Dendritic cell treated with granulocyte-macrophage colony-stimulating factor and Interleukin-4, amounts not matched to agents 40 ng/mL and 50 ng/mL, for 4 days (primary cell): Measurements from ENCODE around the gene LHX1.

Experiments
- H3K27ac Mint-ChIP-seq: one replicate; pipeline ENCODE4 v1.8.0; 2022; ENCODE audit warnings: mild to moderate bottlenecking, mixed read lengths
- H3K27me3 Mint-ChIP-seq: one replicate; pipeline ENCODE4 v1.8.0; 2022; ENCODE audit warnings: mild to moderate bottlenecking, mixed read lengths
- H3K36me3 Mint-ChIP-seq: one replicate; pipeline ENCODE4 v1.8.0; 2022; ENCODE audit warnings: low read depth, mixed read lengths
- H3K4me1 Mint-ChIP-seq: one replicate; pipeline ENCODE4 v1.8.0; 2022; ENCODE audit warnings: low read depth, mixed read lengths
- H3K4me3 Mint-ChIP-seq: one replicate; pipeline ENCODE4 v1.8.0; 2022; ENCODE audit warnings: mild to moderate bottlenecking, moderate library complexity, mixed read lengths
- H3K9me3 Mint-ChIP-seq: one replicate; pipeline ENCODE4 v1.8.0; 2022; ENCODE audit warnings: mixed read lengths
- intact Hi-C: fragments of 100-400 bp; cut with micrococcal nuclease; formaldehyde crosslinking; loops from one replicate; pipeline ENCODE4 v1.15.0; 2022

The LHX1 gene

DNA sequence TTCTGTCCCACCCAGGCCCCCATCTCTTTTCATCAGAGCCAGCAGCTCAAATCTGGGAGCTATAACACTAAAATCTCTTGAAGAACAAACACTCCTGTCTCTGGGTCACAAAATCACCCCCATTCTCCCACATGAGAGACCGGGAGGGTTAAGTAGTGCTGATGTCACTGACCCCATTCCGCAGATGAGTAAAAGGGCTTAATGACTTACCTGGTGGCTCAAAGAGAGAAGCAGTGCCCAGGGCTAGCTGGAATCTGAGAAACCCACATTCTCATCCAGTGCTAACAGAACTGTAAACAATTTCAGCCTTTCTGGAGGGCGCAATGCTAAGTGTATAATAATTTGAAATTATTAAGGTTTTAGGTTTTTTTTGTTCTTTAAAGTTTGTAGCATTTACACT is 26.3 kb upstream of the LHX1 start:
- Mint-ChIP-seq H3K27me3 (peaks cover 48% of the 10 kb centered on the region), H3K27ac (no peak overlapping the region), H3K9me3 (no peaks in the 10 kb centered on the region), H3K4me3 (no peak overlapping the region), H3K4me1 (no peaks in the 10 kb centered on the region), H3K36me3 (no peaks in the 10 kb centered on the region)
- intact Hi-C loops, result no loop called here

DNA sequence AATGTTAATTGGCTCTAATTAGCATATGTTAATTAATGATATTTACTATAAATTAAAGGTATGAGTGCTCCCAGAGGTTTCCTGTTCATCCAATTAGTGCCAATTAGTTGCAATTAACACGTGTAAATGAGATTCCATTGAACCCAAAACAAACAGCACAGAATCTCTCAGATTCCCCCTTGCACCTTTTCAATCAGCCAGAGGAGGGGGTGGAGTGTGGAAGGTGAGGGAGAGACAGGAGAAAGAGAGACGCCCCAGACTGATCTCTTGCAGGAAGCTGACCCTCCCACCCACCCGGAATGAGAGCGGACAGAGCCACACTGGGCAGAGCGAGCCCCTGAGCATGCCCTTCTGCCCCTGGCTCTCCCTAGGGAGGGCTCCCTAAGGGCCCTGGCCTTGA is 24.1 kb upstream of the LHX1 start:
- Mint-ChIP-seq H3K9me3 (no peaks in the 10 kb centered on the region), H3K4me3 (no peak overlapping the region), H3K36me3 (no peaks in the 10 kb centered on the region), H3K4me1 (no peaks in the 10 kb centered on the region), H3K27ac (no peak overlapping the region), H3K27me3 (peaks cover 49% of the 10 kb centered on the region)
- intact Hi-C loops, result no loop called here

DNA sequence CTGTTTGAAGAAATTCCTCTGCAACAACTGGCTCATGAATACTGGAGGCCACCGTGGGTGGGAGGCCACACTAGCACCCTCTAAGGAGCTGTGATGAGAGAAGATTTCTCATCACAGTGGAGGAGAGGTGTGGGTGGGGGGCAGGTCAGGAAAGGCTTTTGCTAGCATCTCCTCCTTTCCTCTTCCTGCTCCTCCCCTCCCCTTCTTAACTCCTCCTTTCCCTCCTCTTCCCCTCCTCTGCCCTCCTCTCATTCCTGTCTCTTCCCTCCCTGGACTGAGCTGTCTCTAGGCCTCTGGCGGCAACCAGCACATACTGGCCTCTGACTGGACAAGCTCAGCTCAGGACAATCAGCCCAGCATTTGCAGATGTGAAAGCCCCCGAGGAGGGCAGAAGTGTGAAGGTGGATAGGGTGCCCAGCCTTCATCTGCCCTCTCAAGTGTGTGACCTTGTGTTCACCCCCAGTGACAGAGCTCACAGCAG is 19.0 kb upstream of the LHX1 start:
- peaks cover 69% of the 10 kb centered on the region for H3K27me3 Mint-ChIP-seq
- peaks cover 7% of the 10 kb centered on the region for H3K4me1 Mint-ChIP-seq
- no peaks in the 10 kb centered on the region for H3K9me3 Mint-ChIP-seq
- H3K4me3 Mint-ChIP-seq, result no peak overlapping the region
- no peak overlapping the region for H3K27ac Mint-ChIP-seq
- no peaks in the 10 kb centered on the region for H3K36me3 Mint-ChIP-seq
- intact Hi-C loops, result no loop called here

DNA sequence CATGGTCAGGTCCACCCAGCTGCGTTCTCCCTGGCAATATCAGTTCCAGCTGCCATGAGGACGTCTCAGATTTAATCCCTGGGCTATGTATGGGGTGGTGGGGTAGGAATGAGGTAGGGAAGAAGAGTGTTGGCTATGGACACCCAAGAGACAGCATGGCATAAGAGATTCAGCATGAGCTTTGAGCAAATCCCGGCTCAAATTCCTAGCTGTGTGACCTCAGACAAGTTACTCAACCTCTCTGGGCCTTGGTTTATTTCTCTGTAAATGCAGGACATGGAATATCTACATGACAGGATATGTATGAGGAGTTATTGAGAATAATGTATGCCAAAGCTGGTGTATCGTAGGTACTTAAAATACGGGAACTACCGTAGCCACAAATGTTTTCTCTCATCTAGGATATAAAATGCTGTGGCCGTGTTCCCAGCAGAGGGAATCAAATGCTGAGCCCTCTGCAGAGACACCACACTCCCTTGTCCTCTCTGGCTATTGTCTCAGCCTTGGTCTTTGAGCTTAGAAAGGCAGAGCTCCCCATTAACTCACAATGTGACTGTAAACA is 17.8 kb upstream of the LHX1 start:
- intact Hi-C loops, result no loop called here
- H3K36me3 Mint-ChIP-seq, result no peaks in the 10 kb centered on the region
- H3K9me3 Mint-ChIP-seq, result no peaks in the 10 kb centered on the region
- H3K27me3 Mint-ChIP-seq, result peaks cover 74% of the 10 kb centered on the region
- H3K4me3 Mint-ChIP-seq, result no peak overlapping the region
- peaks cover 7% of the 10 kb centered on the region for H3K4me1 Mint-ChIP-seq
- H3K27ac Mint-ChIP-seq, result no peak overlapping the region

DNA sequence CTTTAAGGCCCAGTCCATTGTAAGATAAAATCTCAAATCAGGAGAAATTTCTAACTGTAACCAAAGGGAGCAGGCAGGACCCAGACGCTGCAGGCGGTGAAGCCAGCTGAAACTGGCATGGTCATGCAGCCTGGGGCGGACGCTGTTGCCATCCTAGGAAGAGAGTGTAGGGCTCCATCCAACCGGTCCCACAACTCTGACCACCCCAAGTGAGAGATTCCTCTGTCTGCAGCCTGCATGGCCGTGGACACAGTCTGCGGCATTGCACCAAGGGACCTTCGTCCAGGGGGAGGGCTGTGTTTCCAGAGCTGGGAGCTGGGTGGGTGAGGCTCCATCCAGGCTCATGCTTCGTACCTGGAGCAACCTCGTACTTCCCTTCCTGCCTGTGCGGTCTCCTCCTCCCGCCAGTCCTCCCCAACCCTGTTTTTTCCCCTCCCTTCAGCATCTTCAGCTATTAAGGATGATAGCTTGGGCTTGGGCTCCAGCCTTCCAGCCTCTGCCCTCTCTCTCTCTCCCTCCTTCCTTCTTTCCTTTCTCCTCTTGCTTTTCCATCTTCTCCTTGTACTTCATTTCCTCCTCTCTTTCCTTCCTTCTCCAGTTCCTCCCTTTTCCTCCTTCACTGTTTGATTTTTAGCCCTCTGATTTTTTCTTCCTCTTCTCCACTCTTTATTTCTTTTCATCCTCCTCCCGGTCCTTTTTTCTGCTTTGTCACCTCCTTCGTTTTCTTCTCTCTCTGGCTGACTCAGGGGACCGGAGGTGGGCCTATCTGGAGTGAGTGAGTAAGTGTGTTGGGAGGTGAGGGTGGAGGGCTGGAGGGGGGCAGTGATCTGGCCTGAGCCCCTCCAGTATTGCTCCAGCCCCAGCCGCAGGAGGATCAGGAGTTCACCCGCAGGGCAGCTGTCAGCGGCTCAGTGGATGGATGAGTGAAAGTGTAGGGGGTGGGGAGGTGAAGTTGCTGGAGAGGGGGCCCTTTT is 17.0 kb upstream of the LHX1 start:
- intact Hi-C loops, result no loop called here
- Mint-ChIP-seq H3K27ac (no peak overlapping the region), H3K9me3 (no peaks in the 10 kb centered on the region), H3K4me1 (peaks cover 7% of the 10 kb centered on the region), H3K36me3 (no peaks in the 10 kb centered on the region), H3K4me3 (no peak overlapping the region), H3K27me3 (peaks cover 75% of the 10 kb centered on the region)

DNA sequence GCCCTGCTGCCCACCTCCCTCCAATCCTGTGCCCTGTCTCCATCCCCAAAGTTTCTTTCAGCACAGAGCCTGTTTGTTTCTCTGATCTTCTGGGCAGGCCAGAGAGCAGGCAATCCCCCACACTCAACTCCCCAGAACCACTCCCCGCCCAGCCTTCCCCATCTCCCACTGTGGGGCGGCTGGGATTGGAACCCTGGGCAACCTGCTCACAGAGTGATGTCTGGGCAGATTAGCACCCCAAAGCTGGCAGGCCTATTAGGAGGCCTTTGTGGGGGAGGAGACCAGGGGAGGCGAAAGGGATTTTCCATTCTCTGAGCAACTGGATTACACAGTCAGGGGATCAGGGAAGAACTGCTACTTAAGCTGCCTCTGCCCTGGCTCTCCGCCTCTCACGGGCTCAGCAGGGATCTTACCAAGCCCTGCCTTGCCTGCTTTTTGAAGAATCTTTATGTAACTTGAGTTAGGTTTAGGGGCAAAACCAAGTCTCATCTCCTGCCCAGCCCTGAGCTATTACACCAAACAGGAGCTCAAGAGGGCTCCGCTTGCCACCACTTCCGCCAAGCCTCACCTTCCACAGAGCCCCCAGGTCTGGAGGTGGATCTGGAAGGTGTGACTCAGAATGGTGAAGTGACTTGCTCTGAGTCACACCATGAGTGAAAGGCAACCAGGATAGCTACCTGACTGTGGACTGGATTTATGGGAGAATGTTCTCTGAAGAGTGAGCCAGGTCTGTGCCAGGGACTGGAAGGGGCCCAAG is 16.0 kb upstream of the LHX1 start:
- peaks cover 7% of the 10 kb centered on the region for H3K4me1 Mint-ChIP-seq
- no peak overlapping the region for H3K4me3 Mint-ChIP-seq
- no peaks in the 10 kb centered on the region for H3K9me3 Mint-ChIP-seq
- peaks cover 69% of the 10 kb centered on the region for H3K27me3 Mint-ChIP-seq
- no peak overlapping the region for H3K27ac Mint-ChIP-seq
- intact Hi-C loops, result no loop called here
- H3K36me3 Mint-ChIP-seq, result no peaks in the 10 kb centered on the region

DNA sequence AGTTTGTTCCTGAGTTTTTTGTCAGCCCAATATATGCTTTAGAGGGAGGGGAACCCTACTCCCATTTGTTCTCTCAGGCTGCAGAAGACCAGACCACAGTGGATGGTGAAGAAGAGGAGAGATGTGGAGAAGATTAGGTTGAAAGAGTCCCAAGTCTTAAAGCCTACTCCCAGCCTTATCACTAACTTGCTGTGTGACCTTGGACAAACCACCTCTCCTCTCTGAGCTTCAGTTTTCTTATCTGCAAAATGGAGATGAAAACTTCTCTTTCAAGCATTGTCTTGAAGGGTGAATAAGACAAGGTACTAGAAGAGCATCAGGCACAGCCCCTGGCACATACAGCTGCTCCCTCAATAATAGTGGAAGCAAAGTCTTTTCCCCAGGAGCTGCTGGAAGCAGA is 15.1 kb upstream of the LHX1 start:
- no peaks in the 10 kb centered on the region for H3K9me3 Mint-ChIP-seq
- peaks cover 7% of the 10 kb centered on the region for H3K4me1 Mint-ChIP-seq
- H3K27me3 Mint-ChIP-seq, result peaks cover 62% of the 10 kb centered on the region
- no peaks in the 10 kb centered on the region for H3K36me3 Mint-ChIP-seq
- H3K4me3 Mint-ChIP-seq, result no peak overlapping the region
- no peak overlapping the region for H3K27ac Mint-ChIP-seq
- intact Hi-C loops, result no loop called here

DNA sequence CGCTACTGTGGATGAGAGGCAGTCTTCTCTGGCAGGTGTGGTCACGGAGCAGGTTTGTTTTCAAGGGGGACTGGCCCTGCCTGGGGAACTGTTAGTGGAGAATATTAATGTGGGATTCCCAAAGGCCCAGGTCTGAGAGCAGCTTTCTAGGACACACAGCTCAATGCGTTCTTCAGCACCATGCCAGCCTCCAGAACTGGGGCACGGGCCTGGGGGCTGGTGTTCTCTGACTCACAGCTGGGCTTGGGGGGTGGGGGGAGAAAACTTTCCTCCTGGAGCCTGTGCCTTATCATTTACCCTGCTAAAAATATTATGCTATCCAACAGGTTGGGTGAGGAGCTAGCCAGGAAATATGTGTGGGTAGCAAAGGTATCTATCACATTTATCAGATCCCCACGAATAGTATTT is 13.5 kb upstream of the LHX1 start:
- no peak overlapping the region for H3K4me3 Mint-ChIP-seq
- H3K36me3 Mint-ChIP-seq, result no peaks in the 10 kb centered on the region
- H3K27me3 Mint-ChIP-seq, result peaks cover 64% of the 10 kb centered on the region
- peaks cover 21% of the 10 kb centered on the region for H3K4me1 Mint-ChIP-seq
- intact Hi-C loops, result no loop called here
- no peak overlapping the region for H3K27ac Mint-ChIP-seq
- H3K9me3 Mint-ChIP-seq, result no peaks in the 10 kb centered on the region

DNA sequence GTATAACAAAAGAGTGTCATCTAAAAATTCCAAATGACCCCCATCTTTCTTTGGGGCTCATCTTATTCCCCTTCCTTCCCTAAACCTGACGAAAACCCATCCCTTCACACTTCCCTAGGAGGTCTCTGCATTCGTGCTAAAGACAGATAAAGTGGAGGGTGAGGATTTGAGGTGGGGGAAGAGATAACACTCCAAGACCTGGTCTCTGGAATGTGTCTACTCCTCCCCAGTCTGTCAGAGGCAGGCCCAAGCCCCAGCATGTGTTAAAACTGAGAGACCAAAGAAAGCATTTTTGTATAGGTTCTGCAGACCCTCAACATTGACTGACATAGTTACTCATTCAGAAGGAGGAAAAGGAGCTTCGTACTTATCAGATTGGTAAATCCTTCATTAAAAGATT is 11.0 kb upstream of the LHX1 start:
- no peaks in the 10 kb centered on the region for H3K9me3 Mint-ChIP-seq
- peaks cover 65% of the 10 kb centered on the region for H3K27me3 Mint-ChIP-seq
- H3K27ac Mint-ChIP-seq, result no peak overlapping the region
- intact Hi-C loops, result no loop called here
- no peaks in the 10 kb centered on the region for H3K36me3 Mint-ChIP-seq
- no peak overlapping the region for H3K4me3 Mint-ChIP-seq
- H3K4me1 Mint-ChIP-seq, result peaks cover 17% of the 10 kb centered on the region

DNA sequence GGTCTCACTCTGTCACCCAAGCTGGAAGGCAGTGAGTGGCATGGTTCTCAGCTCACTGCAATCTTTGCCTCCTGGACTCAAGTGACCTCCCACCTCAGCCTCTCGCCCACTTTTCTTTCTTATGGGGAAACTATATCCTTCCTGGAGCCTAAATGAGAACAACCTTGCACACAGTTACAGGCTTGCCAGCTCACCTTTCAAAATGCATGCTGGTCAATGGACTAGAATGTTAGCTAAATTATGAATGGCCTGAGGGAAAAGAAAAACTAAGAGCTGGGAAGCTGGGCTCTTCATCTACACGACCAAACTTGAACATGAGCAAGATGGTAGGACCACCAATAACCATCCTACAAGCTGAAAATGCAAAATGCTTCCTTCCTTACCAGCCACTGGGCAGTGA is 10.6 kb upstream of the LHX1 start:
- Mint-ChIP-seq H3K9me3 (no peaks in the 10 kb centered on the region), H3K4me1 (peaks cover 22% of the 10 kb centered on the region), H3K36me3 (no peaks in the 10 kb centered on the region), H3K27ac (no peak overlapping the region), H3K27me3 (peaks cover 65% of the 10 kb centered on the region), H3K4me3 (no peak overlapping the region)
- intact Hi-C loops, result no loop called here

DNA sequence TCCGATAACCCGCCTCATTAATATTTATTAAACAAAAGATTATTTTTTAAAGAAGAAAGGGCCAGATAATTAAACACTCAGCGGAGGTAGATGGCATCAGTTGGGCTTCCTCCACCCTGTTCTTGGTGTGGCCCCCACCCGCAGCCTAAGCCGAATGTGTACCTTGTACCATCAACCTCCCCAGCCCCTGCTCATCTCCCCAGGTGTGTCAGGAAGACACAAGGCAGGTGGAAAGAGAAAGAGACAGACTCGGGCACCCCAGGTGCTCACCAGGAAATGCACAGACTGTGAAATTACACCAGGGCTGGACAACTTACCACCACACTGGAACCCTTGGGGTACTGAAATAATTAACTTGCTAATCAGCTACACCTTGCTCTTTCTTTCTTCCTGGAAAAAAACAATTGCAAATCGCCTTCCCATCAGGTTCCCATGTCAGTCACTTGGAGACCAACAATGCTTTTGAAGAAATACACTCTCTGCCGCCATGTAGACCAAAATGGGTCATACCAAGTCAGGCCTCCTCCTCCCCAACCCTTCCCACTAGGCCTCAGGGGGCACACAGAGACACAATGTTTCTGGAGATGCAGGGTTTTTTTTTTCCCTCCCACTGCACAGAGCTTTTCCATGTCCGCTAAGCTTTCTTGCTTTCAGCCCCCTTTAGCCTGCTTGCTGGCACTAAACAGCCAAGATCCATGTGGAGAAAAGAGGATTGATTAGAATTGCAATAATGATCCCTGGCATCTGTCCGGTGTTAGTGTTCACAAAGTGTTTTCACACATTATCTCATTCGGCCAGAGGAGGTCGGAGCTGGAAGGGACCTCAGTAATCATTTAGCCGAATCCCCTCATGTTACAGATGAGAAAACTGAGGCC is 8.6 kb upstream of the LHX1 start:
- H3K27ac Mint-ChIP-seq, result peak overlapping the region; percentile 73
- no peaks in the 10 kb centered on the region for H3K9me3 Mint-ChIP-seq
- peak overlapping the region; percentile 61 for H3K4me3 Mint-ChIP-seq
- intact Hi-C loops, result loop anchor here (2.0 kb wide), 1 partner anchor 20 kb away; the partner anchor contains the start of gene AATF
- H3K36me3 Mint-ChIP-seq, result no peaks in the 10 kb centered on the region
- peaks cover 66% of the 10 kb centered on the region for H3K27me3 Mint-ChIP-seq
- H3K4me1 Mint-ChIP-seq, result peaks cover 42% of the 10 kb centered on the region

DNA sequence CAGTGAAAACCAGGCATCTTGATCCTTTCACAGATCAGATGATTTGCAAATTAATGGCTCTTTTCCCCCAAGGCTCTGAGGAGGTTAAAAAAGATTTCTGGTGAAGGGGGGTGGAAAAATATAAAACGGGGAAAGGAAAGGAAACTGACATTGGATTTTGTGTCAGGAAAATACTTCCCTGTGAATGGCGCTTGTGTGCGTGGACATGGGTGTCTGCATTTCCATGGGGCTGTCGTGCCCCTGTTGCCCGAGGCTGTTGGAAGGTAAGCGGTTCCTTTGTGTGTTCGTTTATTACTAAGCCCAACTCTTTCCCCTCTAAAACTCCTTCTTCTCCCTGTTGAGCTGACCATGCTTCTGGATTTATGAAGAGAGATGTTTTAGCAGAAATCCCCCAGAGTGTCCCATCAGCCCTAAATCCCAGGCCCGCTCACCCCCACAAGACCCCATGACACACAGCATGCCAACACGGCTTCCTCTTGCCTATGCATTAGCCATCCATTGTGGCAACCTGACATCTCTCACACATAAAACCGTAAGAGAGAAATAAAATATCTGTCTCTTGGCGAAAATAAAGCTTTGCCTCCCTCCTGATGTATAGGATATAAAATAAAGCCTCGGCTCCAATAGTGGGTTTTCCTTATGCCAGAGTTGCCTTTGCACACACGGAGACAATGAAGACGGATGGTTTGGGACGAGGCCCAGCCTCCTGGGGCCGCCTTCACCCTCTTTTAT is 7.3 kb upstream of the LHX1 start:
- Mint-ChIP-seq H3K27ac (no peak overlapping the region), H3K9me3 (no peaks in the 10 kb centered on the region), H3K36me3 (no peaks in the 10 kb centered on the region), H3K4me3 (no peak overlapping the region), H3K4me1 (peaks cover 53% of the 10 kb centered on the region), H3K27me3 (peaks cover 79% of the 10 kb centered on the region)
- intact Hi-C loops, result loop anchor here (2.0 kb wide), 1 partner anchor 19 kb away; the partner anchor contains the start of gene AATF

DNA sequence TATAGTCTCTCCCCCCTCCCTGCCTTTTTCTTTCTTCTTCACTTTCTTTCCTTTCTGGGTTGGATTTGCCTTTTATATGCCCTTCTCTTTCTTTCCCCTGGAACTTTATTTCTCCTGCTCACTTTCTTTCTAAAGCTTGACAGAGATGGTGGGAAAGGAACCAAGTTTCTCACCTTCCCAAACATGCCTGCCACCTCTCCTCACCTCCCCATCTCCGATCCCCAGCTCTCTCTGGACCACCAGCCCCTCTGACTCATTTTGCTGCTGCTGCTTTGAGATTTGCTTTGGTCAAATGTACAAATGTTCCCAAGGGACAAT is 6.7 kb upstream of the LHX1 start:
- Mint-ChIP-seq H3K9me3 (no peaks in the 10 kb centered on the region), H3K27ac (no peak overlapping the region), H3K4me3 (no peak overlapping the region), H3K4me1 (peaks cover 58% of the 10 kb centered on the region), H3K36me3 (no peaks in the 10 kb centered on the region), H3K27me3 (peaks cover 79% of the 10 kb centered on the region)
- intact Hi-C loops, result no loop called here
